Activated T-cell treated with anti-CD3 and anti-CD28 coated beads, Interleukin-2, amount 50 U/mL, for 4 hours (primary cell): ENCODE measurements around the gene ITGAE. TPM values are rescaled to one million over a fixed set of nuclear protein-coding genes. Genes with fewer than 3 reads are reported as not detected.

ENCODE experiments used
- ATAC-seq, 2 donors: fragments of 200-7000 bp; cut with Tn5 transposase; one replicate each; pipeline ENCODE4 v1.10.0; 2021
- DNase-seq: peaks from one replicate; pipeline ENCODE4 v3.0.0-alpha.2; 2020
- H3K27me3 Mint-ChIP-seq: one replicate; pipeline ENCODE4 v1.8.0; 2021; ENCODE audit warnings: low read depth, mixed read lengths
- H3K36me3 Mint-ChIP-seq: one replicate; pipeline ENCODE4 v1.8.0; 2022; ENCODE audit warnings: mixed read lengths; ENCODE audit not compliant: insufficient read depth
- H3K4me1 Mint-ChIP-seq: one replicate; pipeline ENCODE4 v1.8.0; 2021; ENCODE audit warnings: low read depth, mixed read lengths
- H3K4me3 Mint-ChIP-seq: one replicate; pipeline ENCODE4 v1.8.0; 2021; ENCODE audit warnings: mild to moderate bottlenecking, moderate library complexity, mixed read lengths
- H3K9me3 Mint-ChIP-seq: one replicate; pipeline ENCODE4 v1.8.0; 2021; ENCODE audit warnings: mixed read lengths
- total RNA-seq, 3 donors: library from RNA; stranded (reverse); gene quantifications; one replicate each; pipeline ENCODE4 v1.2.1, GENCODE V29; 2021

The ITGAE gene
- total RNA-seq, 3 donors from 2014 or later = 15.0 to 20.6 (median 18.1) TPM

DNA sequence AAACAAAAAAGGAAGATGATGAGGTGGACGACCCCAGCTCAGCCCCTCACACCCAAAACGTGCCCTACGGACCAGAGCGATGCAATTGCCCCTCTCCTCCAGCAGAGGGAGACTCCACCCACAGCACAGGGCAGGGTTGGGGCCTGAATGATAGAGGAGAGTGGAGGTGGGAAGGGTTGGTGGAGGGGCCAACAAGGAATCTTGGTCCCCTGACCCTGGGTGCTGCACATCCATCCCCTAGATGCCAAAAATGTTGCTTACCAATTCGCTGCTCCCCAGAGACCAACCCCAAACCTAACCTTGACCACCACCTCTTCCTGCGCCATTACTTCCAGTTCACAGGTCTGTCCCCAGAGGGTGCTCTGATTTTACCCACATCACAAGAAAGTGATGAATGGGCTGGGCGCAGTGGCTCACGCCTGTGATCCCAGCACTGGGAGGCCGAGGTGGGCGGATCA is 117.9 kb downstream of the ITGAE start:
- peaks cover 7% of the 10 kb centered on the region for H3K4me1 Mint-ChIP-seq
- DNase-seq (peak; percentile 61), ATAC-seq (peak; percentile 91 to 93)
- H3K4me3 Mint-ChIP-seq = no peak overlapping the region
- no peaks in the 10 kb centered on the region for H3K9me3 Mint-ChIP-seq
- H3K27me3 Mint-ChIP-seq = no peaks in the 10 kb centered on the region
- H3K36me3 Mint-ChIP-seq = no peaks in the 10 kb centered on the region

- Mint-ChIP-seq H3K9me3 (no peaks in the 10 kb centered on the region), H3K4me3 (no peak overlapping the region), H3K36me3 (no peaks in the 10 kb centered on the region), H3K27me3 (no peaks in the 10 kb centered on the region), H3K4me1 (peaks cover 7% of the 10 kb centered on the region)
- DNase-seq = no peak
- ATAC-seq = no peak
Measured at GRCh38 chr17:3682033-3682432, 119.0 kb downstream of the ITGAE start.

GRCh38 chr17:3681565-3681964 is 119.4 kb downstream of the ITGAE start:
- no peaks in the 10 kb centered on the region for H3K27me3 Mint-ChIP-seq

DNA sequence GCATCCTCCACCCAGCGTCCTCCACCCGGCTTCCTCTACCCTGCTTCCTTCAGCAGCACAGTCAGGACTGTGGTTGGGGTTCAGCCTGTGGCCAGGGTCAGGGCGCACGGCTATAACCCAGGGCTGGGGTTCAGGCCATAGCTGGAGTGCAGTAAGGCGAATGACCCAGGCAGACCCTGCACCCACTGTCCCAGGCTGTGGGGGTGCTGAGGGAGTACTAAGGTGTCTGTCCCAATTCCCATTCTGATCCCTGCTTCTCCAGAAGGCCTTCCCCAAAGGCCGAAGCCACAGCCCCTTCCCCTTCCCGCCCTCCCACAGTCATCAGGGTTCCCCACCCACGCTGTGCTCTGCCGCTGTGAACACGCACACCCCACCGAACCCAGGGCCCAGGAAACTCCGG is 119.9 kb downstream of the ITGAE start:
- Mint-ChIP-seq H3K4me3 (no peak overlapping the region), H3K9me3 (no peaks in the 10 kb centered on the region), H3K27me3 (no peaks in the 10 kb centered on the region), H3K4me1 (peaks cover 7% of the 10 kb centered on the region), H3K36me3 (peaks cover under 1% of the 10 kb centered on the region)
- DNase-seq (no peak), ATAC-seq (no peak)

More at GRCh38 chr17:3681565-3681964, 119.4 kb downstream of the ITGAE start:
- Mint-ChIP-seq H3K4me1 (peaks cover 7% of the 10 kb centered on the region), H3K4me3 (no peak overlapping the region), H3K9me3 (no peaks in the 10 kb centered on the region), H3K36me3 (no peaks in the 10 kb centered on the region)
- no peak for ATAC-seq
- DNase-seq = no peak

DNA sequence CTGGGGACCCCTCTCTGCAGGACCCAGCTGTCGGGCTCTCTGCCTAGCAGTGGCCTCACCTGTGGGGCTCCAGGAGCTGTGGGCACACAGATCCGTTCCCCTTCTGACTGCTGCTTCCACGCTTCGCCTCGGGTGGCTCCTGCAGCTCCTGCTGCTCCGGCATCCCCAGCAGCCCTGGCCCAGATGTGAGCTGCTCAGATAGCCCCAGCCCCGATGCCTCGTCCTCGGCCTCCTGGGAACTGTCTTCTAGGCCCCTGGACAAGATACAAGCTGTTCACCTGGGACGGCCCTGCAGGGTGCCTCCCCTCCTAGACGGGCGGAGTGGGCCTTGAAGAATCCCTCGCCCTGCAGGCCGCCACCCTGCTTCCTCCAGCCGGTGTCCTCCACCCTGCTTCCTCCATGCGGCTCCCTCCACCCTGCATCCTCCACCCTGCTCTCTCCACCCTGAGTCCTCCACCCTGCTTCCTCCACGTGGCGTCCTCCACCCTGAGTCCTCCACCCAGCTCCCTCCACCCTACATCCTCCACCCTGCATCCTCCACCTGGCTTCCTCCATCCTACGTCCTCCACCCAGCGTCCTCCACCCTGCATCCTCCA is 121.4 kb downstream of the ITGAE start:
- Mint-ChIP-seq H3K36me3 (peaks cover 3% of the 10 kb centered on the region), H3K4me3 (no peak overlapping the region), H3K27me3 (no peaks in the 10 kb centered on the region), H3K9me3 (no peaks in the 10 kb centered on the region), H3K4me1 (peaks cover 7% of the 10 kb centered on the region)
- no peak for DNase-seq
- ATAC-seq = no peak

DNA sequence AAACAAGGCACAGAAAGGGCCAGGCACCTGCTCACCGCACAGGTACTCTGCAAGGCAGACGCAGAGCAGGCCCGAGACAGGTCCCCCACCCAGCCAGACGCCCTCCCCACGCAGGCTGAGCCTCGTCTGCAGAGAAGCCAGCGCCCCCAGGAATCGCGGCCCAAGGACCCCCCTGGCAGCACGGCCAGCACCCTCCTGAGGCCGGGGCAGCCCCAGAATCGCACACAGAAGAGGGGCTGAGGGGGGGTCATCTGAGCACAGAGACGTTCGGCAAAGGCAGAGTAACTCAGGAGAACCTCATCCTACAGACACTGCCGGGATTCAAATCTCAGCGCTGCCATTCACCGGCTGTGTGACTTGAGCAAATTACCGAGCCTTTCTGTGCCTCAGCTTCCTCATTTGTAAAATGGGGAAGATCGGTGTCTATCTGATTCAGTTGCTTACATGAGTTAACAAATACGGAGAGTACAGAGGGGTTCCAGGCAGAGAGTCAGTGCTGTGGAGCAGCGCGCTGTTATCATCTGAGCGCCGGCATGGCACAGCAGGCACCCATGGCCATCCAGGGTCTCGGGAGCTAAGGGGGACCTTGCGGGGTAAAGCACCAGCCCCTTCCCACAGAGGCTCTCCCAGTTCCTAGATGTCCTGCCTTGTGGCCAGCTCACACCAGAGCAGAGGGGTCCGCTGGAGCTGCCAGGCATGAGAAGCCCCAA is 122.0 kb downstream of the ITGAE start:
- no peaks in the 10 kb centered on the region for H3K9me3 Mint-ChIP-seq
- H3K4me3 Mint-ChIP-seq = no peak overlapping the region
- peaks cover 7% of the 10 kb centered on the region for H3K4me1 Mint-ChIP-seq
- DNase-seq = no peak
- no peak for ATAC-seq
- H3K27me3 Mint-ChIP-seq = no peaks in the 10 kb centered on the region
- H3K36me3 Mint-ChIP-seq = peaks cover 3% of the 10 kb centered on the region

DNA sequence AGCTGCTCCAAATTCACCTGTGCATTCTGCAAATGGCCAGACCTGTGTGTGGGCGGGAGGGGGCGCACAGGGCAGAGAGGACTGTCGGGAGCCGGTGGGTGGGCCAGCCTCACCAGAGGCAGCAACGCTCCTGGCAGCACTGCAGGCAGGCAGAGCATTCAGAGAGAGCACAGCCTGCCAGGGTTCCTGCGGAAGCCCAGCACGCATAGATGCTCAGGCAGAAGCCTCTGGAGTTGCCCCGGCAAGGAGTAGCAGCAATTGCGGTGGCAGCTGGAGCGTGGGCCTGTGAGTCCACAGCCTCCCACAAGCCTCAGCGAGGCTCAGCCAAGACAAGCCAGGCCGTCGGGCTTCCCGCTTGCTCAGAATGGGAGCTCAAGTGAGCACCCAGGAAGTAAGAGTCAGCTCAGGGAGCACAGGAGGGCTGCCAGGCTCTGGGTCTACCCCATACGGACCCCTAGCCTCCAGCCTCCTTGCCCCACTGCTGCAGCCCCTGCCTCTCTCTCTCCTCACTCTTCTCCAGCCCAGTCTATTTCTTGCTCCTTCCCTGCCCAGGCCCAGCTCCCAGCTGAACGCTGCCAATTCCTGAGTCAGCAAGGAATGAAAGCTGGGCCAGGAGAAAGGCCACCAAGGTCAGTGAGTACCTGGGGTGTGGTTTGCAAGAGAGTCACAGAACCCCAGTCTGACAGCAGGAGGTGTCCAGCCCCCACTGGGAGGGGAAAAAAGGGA is 122.7 kb downstream of the ITGAE start:
- no peak overlapping the region for H3K4me3 Mint-ChIP-seq
- peaks cover 3% of the 10 kb centered on the region for H3K36me3 Mint-ChIP-seq
- peaks cover 5% of the 10 kb centered on the region for H3K4me1 Mint-ChIP-seq
- no peaks in the 10 kb centered on the region for H3K9me3 Mint-ChIP-seq
- DNase-seq (no peak), ATAC-seq (no peak)
- H3K27me3 Mint-ChIP-seq = no peaks in the 10 kb centered on the region

- Mint-ChIP-seq H3K4me3 (no peak overlapping the region), H3K9me3 (no peaks in the 10 kb centered on the region), H3K36me3 (peaks cover 3% of the 10 kb centered on the region), H3K27me3 (no peaks in the 10 kb centered on the region), H3K4me1 (no peaks in the 10 kb centered on the region)
- ATAC-seq = no peak
- DNase-seq = no peak
Measured at GRCh38 chr17:3675886-3676285, 125.1 kb downstream of the ITGAE start.

GRCh38 chr17:3672571-3672970 is 128.4 kb downstream of the ITGAE start:
- Mint-ChIP-seq H3K36me3 (peaks cover 3% of the 10 kb centered on the region), H3K4me3 (no peak overlapping the region), H3K4me1 (peaks cover 9% of the 10 kb centered on the region), H3K27me3 (no peaks in the 10 kb centered on the region), H3K9me3 (no peaks in the 10 kb centered on the region)
- DNase-seq (no peak), ATAC-seq (no peak)

GRCh38 chr17:3669548-3669947 is 131.4 kb downstream of the ITGAE start:
- ATAC-seq = no peak
- Mint-ChIP-seq H3K9me3 (no peaks in the 10 kb centered on the region), H3K36me3 (no peaks in the 10 kb centered on the region), H3K4me1 (peaks cover 19% of the 10 kb centered on the region), H3K27me3 (no peaks in the 10 kb centered on the region), H3K4me3 (peak overlapping the region; percentile 94)
- no peak for DNase-seq

DNA sequence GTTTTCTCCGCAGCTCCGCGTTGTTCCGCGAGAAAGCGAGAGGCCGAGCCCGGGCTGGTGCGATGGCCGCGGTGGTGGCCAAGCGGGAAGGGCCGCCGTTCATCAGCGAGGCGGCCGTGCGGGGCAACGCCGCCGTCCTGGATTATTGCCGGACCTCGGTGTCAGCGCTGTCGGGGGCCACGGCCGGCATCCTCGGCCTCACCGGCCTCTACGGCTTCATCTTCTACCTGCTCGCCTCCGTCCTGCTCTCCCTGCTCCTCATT is 132.0 kb downstream of the ITGAE start:
- no peaks in the 10 kb centered on the region for H3K36me3 Mint-ChIP-seq
- DNase-seq = no peak
- no peaks in the 10 kb centered on the region for H3K9me3 Mint-ChIP-seq
- no peak for ATAC-seq
- no peaks in the 10 kb centered on the region for H3K27me3 Mint-ChIP-seq
- H3K4me1 Mint-ChIP-seq = peaks cover 19% of the 10 kb centered on the region
- peak overlapping the region; percentile 94 for H3K4me3 Mint-ChIP-seq

DNA sequence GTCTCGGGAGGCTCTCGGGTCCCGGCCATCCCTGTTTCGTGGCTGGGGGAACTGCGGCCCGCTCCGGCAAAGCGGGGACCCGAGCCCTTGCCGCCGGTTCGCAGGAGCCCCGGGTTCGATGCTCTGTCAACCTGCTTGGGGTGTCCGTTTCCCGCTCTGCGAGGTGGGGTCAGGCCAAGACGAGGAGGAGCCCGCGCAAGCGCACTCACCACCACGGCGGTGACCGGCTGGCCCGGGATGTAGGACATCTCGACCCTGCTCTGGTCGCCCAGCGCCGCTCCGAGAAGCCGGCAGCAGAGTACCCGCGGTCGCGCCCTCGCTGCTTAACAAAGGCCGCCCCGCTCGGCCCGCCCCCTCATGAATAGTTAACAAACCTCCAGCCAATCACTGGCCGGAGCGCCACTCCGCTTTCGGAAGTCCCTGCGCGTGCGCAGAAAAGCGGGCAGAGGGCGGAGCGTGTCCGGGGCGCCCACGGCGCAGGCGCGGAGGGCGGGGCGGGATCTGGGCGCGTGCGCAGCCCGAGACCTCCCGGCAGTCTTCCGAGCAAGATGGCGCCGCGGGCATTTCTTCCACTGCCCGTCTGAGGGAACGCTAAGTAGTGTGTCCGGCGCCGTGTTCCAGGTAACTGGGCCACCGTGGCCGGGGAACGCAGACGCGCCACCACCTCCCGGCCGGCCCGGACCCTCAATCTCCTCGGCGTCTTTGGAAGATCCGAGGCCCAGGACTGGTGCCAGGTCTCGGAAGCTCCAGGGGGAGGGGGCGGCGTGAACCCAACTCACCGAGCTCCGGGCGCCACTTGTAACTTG is 132.5 kb downstream of the ITGAE start, which contains the start of the genes EMC6 and TAX1BP3:
Gene EMC6 (plus strand): TSS at position 534 of the 806 bp plus-strand sequence. CDS start 335 bp downstream, outside the sequence.
Gene TAX1BP3 (minus strand): TSS at position 300 of the 806 bp plus-strand sequence. CDS start 52 bp downstream, at position 248.
- H3K9me3 Mint-ChIP-seq = no peaks in the 10 kb centered on the region
- H3K4me3 Mint-ChIP-seq = peak within 1 kb of the TSS; percentile 94
- peak; percentile 98 for DNase-seq
- ATAC-seq = peak; percentile 95
- H3K4me1 Mint-ChIP-seq = peaks cover 19% of the 10 kb centered on the region
- no peaks in the 10 kb centered on the region for H3K36me3 Mint-ChIP-seq
- H3K27me3 Mint-ChIP-seq = no peaks in the 10 kb centered on the region

- ATAC-seq (peak; percentile 1 to 3), DNase-seq (peak; percentile 10)
- H3K27me3 Mint-ChIP-seq = no peaks in the 10 kb centered on the region
Measured at GRCh38 chr17:3667366-3668278, 133.4 kb downstream of the ITGAE start.

More at GRCh38 chr17:3667366-3668278, 133.4 kb downstream of the ITGAE start:
- Mint-ChIP-seq H3K36me3 (no peaks in the 10 kb centered on the region), H3K9me3 (no peaks in the 10 kb centered on the region), H3K4me3 (peak overlapping the region; percentile 94), H3K4me1 (peaks cover 19% of the 10 kb centered on the region)
